GM19463 (cell line): ENCODE data around the gene NKAIN2.

Experiments
- ATAC-seq: cut with Tn5 transposase; IDR thresholded peaks from one replicate; pipeline ENCODE4 v1.9.1; 2021; ENCODE audit warnings: mild to moderate bottlenecking, moderate library complexity; ENCODE audit not compliant: unreplicated experiment

NKAIN2 gene

DNA sequence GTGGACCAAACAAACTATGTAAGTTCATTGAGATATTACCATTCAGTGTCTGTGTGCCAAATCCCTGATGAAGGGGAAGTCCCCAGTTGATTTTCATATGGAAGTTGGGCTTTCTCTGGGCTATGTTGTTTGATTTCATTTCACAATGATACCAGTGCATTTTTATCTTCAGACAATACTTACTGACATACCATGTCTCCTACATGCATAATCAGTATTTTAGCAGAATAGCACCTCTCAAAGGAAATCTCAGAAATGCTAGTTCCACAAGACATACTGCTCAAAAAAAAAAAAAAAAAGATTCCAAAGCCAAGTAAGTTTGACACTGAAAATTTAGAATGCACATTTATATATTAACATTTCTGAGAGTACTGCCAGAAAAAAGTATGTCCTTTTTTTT, 989.7 kb downstream of the NKAIN2 start:
- ATAC-seq: no peak

DNA sequence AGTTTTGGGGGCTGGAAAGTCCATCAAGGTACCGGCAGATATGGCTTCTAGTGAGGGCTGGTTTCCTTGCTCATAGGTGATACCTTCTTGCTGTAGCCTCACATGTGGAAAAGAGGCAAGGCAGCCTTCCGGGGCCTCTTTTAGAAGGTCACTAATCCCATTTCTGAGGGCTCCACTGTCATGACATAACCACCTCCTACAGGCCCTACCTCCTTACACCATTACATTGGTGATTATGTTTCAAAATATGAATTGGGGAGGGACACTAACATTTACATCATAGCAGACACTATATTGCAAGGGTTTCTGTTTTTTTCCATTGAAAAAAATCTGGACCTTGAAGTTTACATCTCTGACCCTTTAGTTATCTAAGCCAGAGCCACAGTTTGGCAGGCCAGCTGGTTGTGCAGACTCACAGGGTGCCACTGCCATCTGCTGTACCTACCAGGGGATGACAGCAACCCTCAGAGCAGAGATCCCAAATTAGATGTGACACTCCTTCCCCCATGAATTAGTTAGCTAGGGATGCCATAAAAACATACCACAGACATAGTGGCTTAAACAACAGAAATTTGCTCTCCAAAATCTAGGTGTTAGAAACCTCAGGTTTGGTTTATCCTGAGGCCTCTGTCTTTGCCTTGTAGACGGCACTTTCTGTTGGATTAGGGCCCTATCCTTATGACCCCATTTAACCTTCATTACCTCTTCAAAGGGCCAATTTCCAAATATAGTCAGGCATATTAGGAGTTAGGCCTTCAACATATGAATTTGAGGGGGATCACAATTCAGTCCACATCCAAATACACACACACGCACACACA, 992.2 kb downstream of the NKAIN2 start:
- no peak for ATAC-seq

DNA sequence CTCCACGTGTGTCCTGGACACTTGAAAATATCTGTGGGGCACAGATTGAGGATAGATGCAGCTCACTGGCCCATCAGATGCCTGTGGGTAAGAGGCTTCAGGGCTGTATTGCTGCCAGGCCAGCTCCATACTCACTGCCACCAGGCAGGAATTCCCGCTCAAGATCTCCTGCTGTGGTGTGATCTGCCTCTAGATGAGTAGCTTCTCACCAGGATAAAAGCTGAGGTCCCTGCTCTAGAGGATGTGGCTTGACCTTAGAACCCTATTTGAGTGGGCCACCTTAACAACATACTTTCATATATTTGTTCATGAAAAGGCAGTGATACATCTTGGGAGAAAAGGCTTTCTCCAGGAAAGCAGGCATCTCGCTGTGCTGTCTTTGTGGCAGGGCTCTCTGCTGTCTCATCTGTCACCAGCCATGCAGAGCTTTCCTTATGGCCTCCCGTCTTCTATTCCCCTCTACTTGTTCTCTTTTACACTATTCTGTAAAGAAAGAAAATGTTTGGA, 992.9 kb downstream of the NKAIN2 start:
- no peak for ATAC-seq

DNA sequence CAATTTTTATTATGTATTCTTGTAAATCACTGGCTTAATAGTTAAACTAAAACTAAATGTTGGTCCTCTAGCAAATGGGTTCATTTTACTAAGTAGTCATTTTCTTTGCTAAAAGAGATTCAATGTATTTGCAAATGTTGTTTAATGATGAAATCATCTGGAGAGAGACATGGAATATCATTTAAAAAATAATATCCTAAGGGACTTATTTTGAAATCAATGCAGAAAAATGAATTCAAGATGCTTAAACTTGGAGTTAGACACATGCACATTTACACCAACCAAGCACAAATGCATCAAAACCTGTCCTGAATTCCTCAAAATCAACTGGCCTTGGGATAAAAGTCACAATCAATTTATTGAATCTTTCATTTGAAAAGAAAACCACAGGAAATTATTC, 993.6 kb downstream of the NKAIN2 start:
- no peak for ATAC-seq

DNA sequence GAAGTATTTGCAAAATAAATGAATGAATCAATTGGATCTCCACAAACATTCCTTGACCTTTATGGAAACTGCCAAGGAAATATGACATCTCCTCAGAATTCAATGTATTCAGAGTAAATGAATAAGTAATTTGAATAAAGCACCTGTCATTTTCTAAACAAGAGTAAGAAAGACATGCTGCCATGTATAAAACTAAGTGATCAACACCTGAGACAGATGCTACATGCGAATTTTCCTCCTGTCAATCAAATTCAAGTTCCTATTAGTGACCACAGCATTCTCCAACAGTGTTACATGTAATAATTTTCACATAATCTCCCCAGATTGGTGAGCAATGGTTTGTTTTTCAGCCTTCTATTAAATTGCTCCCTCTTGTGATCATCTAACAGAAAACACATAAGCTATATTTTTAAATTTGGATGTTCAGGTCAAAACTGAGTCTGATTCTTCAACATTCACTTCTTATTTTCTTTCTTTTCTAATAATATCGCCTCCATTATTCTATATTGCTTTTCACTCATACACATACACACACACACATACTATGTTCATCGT, 995.4 kb downstream of the NKAIN2 start:
- no peak for ATAC-seq

DNA sequence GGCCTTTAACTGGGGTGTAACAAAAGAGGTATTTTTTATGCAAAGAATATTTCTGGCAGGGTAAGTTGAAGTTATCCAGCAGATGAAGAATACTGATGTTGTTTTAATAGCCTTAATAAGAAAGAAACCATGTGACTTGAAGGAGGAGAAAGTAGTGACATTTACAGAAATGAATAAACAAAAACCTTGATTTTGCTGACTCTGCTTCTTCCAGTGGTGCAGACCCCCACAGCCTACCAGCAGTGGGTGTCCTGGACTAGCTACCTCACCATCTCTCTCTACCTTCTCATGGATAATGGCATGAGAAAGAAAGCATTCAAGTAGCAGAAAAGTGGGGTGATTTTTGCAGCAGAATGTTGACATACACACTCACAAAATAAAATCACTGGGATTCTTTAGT, 996.0 kb downstream of the NKAIN2 start:
- ATAC-seq: no peak

DNA sequence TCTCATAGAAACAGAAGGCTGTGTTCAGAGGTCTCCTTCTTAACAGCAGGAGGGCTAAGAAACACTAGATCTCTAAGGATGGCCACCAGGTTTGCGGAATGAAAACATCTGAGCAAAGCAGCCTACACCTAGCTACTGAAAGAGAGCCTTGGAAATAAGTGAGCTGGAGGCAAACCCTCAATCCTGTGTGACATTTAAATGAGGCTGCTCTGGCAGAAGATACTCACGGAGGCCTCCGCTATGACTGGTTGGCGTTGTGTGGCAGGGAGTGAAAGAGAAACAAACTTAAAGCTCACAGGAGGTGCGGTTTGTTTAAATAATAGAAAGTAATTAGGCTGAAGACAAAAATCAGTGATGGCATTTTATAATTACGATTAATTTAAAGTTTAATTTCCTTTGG, 996.6 kb downstream of the NKAIN2 start:
- no peak for ATAC-seq

DNA sequence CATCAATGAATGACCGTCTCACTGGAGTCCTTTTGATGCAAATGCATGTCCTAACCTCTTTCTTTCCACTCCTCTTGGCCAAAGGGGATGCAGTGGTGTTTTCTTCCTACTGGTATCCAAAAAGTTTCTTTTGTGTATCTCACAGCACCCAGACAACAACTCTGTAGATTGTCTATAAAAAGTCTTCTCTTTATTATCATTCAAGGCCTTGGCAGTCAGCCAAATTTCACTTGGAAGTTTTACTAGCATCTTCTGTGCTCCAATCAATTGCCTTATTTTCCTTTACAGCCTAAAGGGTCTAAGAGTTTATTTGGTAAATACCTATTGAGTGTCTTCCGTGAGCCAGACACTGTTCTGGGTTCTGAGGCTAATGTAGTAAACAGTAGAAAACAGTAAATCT, 1008.4 kb downstream of the NKAIN2 start:
- no peak for ATAC-seq

DNA sequence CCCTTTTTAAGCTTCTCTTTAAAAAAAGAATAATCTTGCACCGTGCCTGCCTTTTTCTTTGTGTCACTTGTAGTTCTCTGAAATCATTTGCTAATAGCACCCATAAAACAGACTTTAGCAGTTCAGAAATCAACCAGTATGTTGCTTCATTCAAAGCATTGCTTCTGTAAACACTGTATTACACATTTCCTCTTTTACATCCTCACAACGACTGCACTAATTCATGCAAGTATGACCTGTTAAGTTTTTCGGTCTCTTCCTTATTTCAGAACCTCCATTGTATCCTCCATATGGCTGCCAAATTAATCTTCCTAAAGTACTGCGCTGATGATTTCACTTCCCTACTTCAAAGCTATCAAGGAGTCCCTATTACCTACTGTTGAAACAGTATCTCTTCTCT, 1015.7 kb downstream of the NKAIN2 start:
- ATAC-seq: no peak

DNA sequence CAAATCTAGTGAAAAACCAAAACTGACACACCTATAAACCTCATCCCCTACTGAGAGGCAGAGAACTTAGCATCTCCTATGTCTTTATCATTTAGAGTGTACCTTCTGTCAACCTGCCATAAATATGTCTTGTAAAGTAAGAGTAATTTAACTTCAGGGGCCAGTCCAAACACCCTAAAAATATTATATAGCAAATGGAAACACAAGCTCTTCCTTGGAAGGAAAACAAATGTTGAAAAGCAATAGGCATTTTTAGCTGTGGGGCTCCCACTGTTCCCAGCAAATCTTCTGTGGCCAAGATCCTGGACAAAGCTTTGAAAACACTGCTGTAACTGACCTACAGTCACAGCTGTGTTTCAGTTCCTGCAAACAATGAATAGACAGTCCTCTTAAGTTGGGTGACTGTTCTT, 1018.5 kb downstream of the NKAIN2 start:
- ATAC-seq: no peak

DNA sequence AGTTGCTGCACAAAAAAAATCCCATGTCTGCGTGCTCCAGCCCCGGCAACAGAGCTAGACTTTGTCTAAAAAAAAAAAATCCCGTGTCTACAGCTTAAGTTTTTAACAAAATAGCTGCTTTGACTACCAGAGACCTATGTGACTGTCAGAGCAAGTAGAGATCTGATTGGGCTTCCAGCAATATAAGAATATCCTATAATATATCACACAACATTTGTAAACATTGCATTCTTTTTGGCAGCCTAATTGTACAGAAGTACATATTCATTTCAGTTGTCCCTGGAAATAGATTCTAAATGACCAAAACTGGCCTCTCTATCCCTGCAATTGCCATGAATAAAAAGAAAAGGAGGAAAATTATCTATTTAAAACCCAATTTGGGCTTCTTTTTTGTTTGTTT, 1019.1 kb downstream of the NKAIN2 start:
- ATAC-seq: no peak

DNA sequence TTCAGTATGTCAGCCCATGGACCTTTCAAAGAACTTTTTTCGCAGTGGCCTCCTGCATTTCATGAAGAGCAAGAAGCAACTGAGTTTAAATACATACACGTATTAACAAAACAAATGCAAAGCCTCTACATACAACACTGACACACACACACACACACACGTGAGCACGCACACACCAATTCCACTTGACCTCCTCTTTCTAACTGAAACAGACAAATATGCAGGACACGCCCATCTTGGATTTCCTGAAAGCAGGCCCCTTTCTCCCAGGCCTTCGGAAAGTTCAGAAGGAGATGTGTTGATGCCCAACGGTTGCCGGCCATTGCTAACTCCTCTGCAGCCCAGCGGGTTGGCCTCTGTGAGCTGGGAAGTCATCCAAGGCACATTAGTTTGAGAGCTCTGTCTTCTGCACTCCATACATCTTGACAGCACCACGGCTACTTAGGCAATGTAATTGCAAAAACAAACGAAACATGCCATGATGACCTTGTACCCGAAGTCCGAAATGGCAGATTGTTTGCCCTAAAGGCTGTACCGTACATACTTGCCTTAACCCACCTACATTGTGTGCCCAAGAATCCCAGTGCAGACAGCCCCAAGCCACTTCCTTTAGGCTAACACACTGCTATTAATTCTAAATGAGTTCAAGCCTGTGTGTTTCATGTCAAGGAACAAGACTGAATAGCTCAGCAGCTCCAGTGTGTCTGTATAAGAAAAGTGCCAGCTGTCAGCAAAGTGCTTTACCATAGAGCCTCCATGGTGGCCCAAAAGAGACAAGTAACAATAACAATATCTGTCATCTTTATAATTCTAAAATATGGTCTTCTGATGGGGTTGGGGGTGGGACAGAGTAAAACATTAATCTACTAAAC, 1019.8 kb downstream of the NKAIN2 start:
- no peak for ATAC-seq

DNA sequence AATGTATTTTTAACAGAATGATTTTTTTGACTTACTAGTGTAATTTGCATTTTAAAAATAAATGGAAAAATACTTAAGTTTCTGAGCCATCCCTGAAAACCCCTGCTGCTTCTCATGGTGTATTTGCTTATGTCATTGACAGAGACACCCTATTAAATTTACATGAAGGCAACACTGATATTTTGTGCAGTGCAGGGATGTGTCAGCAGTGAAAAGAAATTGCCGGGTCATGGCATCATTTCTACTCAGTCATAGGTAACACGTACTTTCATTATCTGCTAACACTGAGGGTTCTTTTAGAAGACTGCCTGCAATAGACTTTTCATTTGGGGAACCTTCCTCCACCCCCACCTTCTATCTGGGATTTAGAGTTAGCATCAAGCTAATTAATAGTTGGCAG, 1021.9 kb downstream of the NKAIN2 start:
- ATAC-seq: no peak

DNA sequence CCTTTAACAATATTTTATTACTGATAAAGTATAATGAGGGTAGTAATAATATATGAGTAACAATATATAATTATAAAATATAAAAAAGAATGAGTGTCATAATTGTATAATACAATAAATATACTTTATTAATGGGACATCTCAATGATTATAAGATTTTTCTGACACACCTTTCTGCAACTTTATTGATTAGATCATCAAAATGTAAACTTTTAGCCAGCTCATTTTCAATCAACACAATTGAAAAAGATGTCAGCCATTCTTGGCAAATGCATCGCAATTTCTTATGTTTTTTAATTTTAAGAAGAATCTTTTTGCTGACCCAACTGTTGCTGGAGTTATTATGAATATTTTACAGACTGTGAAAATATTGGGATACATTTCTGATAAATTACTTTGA, 1026.2 kb downstream of the NKAIN2 start:
- no peak for ATAC-seq

DNA sequence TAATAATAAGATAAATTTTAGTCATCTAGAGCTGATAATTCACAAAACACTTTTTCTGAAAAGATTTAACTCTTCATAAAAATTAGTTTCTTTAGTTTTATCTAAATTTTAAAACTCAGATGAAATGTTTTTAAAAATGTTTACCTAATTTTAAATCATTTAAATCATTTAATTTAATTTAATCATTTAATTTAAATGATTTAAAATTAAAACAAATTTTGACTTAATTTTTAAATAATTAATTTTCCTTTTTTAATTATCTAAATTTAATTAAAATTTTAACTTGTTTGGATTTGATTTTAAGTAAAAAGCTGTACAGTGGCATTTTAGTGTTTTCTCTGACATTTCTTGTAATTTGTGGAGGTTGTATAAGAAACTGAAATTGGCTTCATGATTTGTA, 1026.8 kb downstream of the NKAIN2 start:
- ATAC-seq: no peak

DNA sequence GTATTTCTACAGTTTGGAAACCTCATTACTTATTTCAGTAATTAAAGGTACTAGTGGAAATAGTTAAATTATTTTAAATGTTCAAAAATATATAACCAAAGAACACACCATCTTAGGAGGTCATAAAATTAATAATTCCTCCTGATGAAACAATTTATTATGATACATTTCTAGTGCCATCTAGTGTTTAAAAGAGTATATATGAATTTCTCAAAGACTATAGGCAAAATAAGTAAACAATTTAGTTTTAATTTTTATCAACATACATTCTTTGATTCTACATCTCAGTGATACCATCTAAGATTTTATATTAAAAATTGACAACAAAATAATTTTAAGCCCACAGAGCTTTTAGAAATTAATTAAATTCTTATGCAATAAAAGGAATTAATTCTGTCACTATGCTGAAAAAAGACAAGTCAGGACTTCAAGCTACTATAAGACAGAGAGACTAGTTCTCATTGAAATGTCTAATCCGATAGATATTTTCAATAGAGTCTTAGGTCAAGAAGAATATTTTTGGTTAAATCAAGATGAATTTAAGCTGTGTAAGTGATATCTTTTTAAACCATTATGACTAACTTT, 1050.8 kb downstream of the NKAIN2 start:
- ATAC-seq: no peak

DNA sequence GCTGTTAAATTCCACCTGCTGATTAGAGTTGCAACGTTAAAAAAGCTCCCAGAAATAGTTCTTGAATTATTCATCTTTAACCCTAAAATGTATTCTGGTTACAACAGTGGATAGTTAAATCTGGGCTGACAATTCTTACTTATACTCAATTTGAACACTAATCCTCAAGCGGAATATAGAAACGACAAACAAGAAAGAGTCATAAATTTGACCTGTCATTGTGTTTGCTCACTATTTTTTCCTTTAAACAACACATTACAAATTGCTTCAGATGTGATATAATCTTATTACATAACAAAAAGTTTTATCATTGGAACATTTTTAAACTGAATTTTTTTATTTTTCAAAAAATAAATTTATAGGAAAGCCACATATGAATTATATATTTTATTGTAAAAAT, 1054.1 kb downstream of the NKAIN2 start:
- ATAC-seq: no peak

DNA sequence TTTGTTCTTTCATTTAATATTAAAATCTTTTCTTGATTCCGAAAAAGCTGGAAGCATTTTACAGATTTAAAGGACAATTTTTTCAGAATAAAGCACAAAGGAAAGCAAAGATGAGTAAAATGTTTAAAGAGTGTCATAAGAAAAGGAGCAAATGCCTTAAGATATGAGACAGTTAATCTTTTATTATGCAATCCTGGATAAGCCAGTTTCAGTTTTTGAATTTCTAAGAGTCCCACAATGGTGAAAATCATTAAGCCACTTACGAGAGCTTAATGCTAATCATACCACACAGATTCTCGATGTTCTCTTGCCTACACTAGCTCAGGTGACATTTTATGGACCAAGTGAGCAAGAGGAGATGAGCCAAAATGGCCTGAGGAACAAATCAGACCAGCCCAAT, 1054.9 kb downstream of the NKAIN2 start:
- no peak for ATAC-seq

DNA sequence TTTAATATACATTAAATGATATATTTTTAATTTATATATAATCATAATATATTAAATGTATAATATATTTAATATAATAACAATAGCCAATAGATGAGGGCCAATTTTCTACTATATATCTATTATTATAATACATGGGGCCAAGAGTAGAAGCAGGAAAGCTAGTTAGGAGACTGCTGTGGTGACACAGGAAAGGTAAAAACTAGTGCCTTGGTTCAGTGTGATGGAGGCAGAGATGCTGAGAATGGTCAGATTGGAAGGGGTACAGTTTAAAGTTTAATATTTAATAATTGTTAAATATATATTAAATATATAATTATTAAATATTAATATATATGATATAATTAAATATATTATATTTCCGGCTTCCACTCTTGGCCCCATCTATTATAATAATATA, 1055.7 kb downstream of the NKAIN2 start:
- no peak for ATAC-seq

DNA sequence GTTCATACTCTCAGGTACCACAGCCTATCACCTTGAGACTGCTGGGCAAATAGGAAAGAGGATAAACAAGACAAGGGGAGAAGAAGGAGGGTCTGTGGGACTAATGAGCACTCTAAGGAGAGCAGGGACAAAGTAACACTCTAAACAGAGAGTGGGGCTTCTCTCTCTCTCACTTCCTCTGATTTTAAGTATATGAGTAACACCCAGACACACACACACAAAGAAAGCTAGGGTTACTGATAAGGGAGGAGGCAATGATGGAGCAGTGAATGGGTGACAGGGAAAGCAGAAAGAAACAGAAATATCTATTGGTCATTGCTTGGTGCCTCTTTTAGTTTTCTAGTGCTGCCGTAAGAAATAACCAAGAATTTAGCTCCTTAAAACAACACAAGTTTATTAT, 1062.4 kb downstream of the NKAIN2 start:
- ATAC-seq: peak; percentile 56

DNA sequence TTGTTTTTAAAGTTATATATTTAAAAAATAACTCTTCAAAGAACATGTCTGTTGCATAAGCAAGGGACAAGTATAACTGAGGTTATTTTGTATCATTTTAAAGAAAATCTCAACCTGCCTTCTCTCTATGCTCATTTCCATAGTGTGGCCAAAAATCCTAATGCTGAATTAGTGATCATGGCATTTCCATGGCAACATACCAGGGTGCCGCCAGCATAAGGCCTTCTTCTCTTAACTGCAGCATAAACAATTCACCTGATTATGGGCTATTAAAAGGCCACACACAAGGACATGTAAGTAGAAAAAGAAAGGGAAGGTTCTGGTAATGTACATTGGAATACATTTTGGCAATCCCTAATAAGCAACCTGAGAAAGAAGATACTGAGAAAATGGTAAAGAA, 1063.5 kb downstream of the NKAIN2 start:
- ATAC-seq: no peak
